Right lobe of liver (tissue), 4 donors: ENCODE measurements around the gene RTL3.

Source experiments
- POLR2A ChIP-seq: fragments of 450-650 bp; IDR thresholded peaks from one replicate; pipeline ENCODE4 v1.6.1; 2017; ENCODE audit warnings: antibody characterized with exemption, mild to moderate bottlenecking
- TF ChIP-seq, protein P1 (sequence below), 4 donors: fragments of 200-600 bp in 3 of 4; fragments of 450-650 bp in 1 of 4; IDR thresholded peaks; one replicate each; pipeline versions ENCODE4 v1.5.1 to v1.8.0; 2016 to 2022; ENCODE audit warnings: antibody characterized with exemption in 4 of 4, mild to moderate bottlenecking in 2 of 4
- donor health status: DM: no; HTN: no; CAD: no.
- donor health status: DM: no; HTN: no; CAD: no.
- donor health status: DM: no; HTN: yes; CAD: no.

- TF ChIP-seq, protein P1, sequence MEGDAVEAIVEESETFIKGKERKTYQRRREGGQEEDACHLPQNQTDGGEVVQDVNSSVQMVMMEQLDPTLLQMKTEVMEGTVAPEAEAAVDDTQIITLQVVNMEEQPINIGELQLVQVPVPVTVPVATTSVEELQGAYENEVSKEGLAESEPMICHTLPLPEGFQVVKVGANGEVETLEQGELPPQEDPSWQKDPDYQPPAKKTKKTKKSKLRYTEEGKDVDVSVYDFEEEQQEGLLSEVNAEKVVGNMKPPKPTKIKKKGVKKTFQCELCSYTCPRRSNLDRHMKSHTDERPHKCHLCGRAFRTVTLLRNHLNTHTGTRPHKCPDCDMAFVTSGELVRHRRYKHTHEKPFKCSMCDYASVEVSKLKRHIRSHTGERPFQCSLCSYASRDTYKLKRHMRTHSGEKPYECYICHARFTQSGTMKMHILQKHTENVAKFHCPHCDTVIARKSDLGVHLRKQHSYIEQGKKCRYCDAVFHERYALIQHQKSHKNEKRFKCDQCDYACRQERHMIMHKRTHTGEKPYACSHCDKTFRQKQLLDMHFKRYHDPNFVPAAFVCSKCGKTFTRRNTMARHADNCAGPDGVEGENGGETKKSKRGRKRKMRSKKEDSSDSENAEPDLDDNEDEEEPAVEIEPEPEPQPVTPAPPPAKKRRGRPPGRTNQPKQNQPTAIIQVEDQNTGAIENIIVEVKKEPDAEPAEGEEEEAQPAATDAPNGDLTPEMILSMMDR (IDR thresholded peaks at IDR 0.05) = no peak
- TF ChIP-seq POLR2A = no peak
Measured at GRCh38 chrX:78673246-78673645, 14.1 kb upstream of the RTL3 start.
